Caco-2 (cell line): Measurements from ENCODE around the gene DLG2. TPM values are rescaled to one million over a fixed set of nuclear protein-coding genes. Genes with fewer than 3 reads are reported as not detected.

Experiments
- BruUV-seq: library from RNA; stranded (reverse); fragments of 400-500 nt; replicated peaks from 2 replicates; lab custom pipeline; 2021; lab: Mats Ljungman, UMichigan
- CTCF ChIA-PET: fragments of 300-600 bp; sonication (Branson Sonifier 250); formaldehyde crosslinking; loops from one replicate; lab custom pipeline; 2022; ENCODE audit warnings: antibody characterized with exemption; lab: Charles Lee
- POLR2A ChIA-PET: fragments of 300-600 bp; sonication (Branson Sonifier 250); formaldehyde crosslinking; loops from one replicate; lab custom pipeline; 2022; ENCODE audit warnings: antibody characterized with exemption; lab: Charles Lee
- DNase-seq, 2 experiments: peaks; one replicate each; pipeline versions ENCODE4 v3.0.0 to v3.0.0-alpha.2; 2020 to 2022
- H3K27me3 ChIP-seq: replicated peaks from 2 replicates; pipeline ENCODE4 v1.6.0; 2011; ENCODE audit warnings: low read length; ENCODE audit not compliant: control insufficient read depth, insufficient read depth
- H3K36me3 ChIP-seq: 2 replicates; pipeline ENCODE4 v1.5.1; 2011; ENCODE audit warnings: low read length; ENCODE audit not compliant: control insufficient read depth, insufficient read depth
- H3K4me1 ChIP-seq: fragments of 250-450 bp; sonication (Bioruptor Pico); 2 replicates; pipeline ENCODE4 v1.5.1; 2020; ENCODE audit warnings: mild to moderate bottlenecking
- H3K4me3 ChIP-seq: 2 replicates; pipeline ENCODE4 v1.5.1; 2011; ENCODE audit warnings: low read depth, mild to moderate bottlenecking, control low read depth, low read length
- H3K9me3 ChIP-seq: fragments of 250-450 bp; sonication (Bioruptor Pico); 2 replicates; pipeline ENCODE4 v1.5.1; 2020; ENCODE audit warnings: mild to moderate bottlenecking, moderate library complexity
- H3K27ac Mint-ChIP-seq: one replicate; pipeline ENCODE4 v1.8.0; 2022; ENCODE audit warnings: mixed read lengths; ENCODE audit not compliant: unreplicated experiment
- H3K27me3 Mint-ChIP-seq: one replicate; pipeline ENCODE4 v1.8.0; 2022; ENCODE audit warnings: mixed read lengths; ENCODE audit not compliant: insufficient read depth, unreplicated experiment
- H3K36me3 Mint-ChIP-seq: one replicate; pipeline ENCODE4 v1.8.0; 2022; ENCODE audit warnings: mild to moderate bottlenecking, mixed read lengths; ENCODE audit not compliant: insufficient read depth, unreplicated experiment
- H3K4me1 Mint-ChIP-seq: one replicate; pipeline ENCODE4 v1.8.0; 2022; ENCODE audit warnings: low read depth, mixed read lengths; ENCODE audit not compliant: unreplicated experiment
- H3K4me3 Mint-ChIP-seq: one replicate; pipeline ENCODE4 v1.8.0; 2022; ENCODE audit warnings: mild to moderate bottlenecking, moderate library complexity, mixed read lengths; ENCODE audit not compliant: unreplicated experiment
- H3K9me3 Mint-ChIP-seq: one replicate; pipeline ENCODE4 v1.8.0; 2022; ENCODE audit warnings: mixed read lengths; ENCODE audit not compliant: unreplicated experiment
- intact Hi-C: fragments of 100-400 bp; cut with micrococcal nuclease; formaldehyde crosslinking; loops from one replicate; pipeline ENCODE4 v1.10.0; 2022; ENCODE audit not compliant: unreplicated experiment
- total RNA-seq: library from RNA; stranded (reverse); gene quantifications from 2 replicates; pipeline ENCODE4 v1.2.3, GENCODE V29; 2022
- TF ChIP-seq, protein P1 (sequence below), 2 experiments: fragments of 200-600 bp in 1 of 2; IDR thresholded peaks; 1 replicate in 1 of 2; 2 replicates in 1 of 2; pipeline versions ENCODE4 v1.5.1 to v1.8.0; 2011 to 2022; ENCODE audit warnings: antibody characterized with exemption in 1 of 2, control low read depth in 1 of 2, inconsistent platforms in 1 of 2, low read depth in 1 of 2, low read length in 1 of 2, mild to moderate bottlenecking in 1 of 2, moderate library complexity in 1 of 2; ENCODE audit not compliant: insufficient read depth in 1 of 2, severe bottlenecking in 1 of 2, unreplicated experiment in 1 of 2

The DLG2 gene
- total RNA-seq, 1 experiment from 2014 or later, result 21.6 TPM

DNA sequence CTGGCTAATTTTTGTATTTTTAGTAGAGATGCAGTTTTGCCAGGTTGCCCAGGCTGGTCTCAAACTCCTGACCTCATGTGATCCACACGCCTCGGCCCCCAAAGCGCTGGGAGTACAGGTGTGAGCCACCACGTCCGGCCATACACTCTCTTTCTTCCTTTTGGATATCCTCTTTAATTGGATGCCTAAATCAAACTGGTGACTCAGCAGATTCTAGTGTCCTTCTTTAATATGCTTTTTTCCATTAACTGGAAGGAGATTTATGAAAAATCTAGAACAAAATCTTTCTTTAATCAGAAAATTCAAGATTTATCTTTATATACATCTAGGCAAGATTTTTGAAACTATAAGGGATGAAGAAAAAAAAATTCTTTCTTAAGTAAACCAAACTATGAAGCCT is 1371.7 kb downstream of the DLG2 start:
- intact Hi-C loops, result no loop called here
- peaks cover 5% of the 10 kb centered on the region for H3K27me3 Mint-ChIP-seq
- TF ChIP-seq, protein P1, sequence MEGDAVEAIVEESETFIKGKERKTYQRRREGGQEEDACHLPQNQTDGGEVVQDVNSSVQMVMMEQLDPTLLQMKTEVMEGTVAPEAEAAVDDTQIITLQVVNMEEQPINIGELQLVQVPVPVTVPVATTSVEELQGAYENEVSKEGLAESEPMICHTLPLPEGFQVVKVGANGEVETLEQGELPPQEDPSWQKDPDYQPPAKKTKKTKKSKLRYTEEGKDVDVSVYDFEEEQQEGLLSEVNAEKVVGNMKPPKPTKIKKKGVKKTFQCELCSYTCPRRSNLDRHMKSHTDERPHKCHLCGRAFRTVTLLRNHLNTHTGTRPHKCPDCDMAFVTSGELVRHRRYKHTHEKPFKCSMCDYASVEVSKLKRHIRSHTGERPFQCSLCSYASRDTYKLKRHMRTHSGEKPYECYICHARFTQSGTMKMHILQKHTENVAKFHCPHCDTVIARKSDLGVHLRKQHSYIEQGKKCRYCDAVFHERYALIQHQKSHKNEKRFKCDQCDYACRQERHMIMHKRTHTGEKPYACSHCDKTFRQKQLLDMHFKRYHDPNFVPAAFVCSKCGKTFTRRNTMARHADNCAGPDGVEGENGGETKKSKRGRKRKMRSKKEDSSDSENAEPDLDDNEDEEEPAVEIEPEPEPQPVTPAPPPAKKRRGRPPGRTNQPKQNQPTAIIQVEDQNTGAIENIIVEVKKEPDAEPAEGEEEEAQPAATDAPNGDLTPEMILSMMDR (IDR thresholded peaks at IDR 0.05; ENCODE audit: insufficient read depth in 1 of 2, low read depth in 1 of 2, low read length in 1 of 2, severe bottlenecking in 1 of 2, unreplicated experiment in 1 of 2), result no peak

DNA sequence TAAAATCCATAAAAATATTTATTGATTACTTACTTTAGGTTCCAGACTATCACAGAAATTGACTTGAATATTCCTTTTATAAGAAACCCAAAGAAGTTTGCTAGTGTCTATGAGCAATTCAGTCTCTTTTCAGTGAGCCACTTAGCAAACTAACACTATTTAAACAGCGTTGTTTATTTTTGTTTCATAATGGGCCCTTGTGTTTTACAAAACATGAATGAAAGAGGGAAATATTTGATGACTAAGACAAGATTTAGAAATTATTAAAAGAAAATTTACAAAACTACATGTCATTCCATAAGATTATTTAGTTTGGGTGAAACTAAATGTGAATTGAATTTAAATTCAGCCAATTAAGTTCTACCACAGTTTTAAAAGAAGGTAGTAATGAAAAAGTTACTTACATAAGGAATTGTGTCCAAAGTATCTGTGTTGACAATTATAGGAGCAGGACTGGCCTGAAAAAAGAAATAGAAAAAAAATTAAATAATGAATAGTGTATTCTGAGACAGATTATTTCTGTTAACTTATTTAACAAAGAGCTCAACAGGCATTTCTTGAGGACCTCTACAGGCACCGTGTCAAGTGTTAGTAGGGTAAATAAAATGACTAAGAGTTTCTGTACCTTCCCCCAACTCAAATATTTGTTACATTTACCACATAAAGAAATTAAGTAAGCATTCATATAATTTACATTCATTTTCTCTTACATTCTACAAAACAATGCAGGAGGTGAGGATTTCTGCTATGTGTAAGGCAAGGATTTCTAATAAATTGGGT is 1376.1 kb downstream of the DLG2 start:
- Histone ChIP-seq H3K27me3 (no peaks in the 10 kb centered on the region), H3K36me3 (no peaks in the 10 kb centered on the region), H3K4me1 (no peaks in the 10 kb centered on the region), H3K9me3 (no peaks in the 10 kb centered on the region), H3K4me3 (no peak overlapping the region)
- no peak for DNase-seq
- intact Hi-C loops, result no loop called here
- H3K27me3 Mint-ChIP-seq, result peaks cover 6% of the 10 kb centered on the region
- TF ChIP-seq, protein P1 (IDR thresholded peaks at IDR 0.05; ENCODE audit: insufficient read depth in 1 of 2, low read depth in 1 of 2, low read length in 1 of 2, severe bottlenecking in 1 of 2, unreplicated experiment in 1 of 2), result no peak
- BruUV-seq, result no TSS peak
- no peaks in the 10 kb centered on the region for H3K9me3 Mint-ChIP-seq
- H3K4me1 Mint-ChIP-seq, result no peaks in the 10 kb centered on the region
- CTCF ChIA-PET, result no interaction called here
- no peak overlapping the region for H3K4me3 Mint-ChIP-seq
- no peaks in the 10 kb centered on the region for H3K36me3 Mint-ChIP-seq
- H3K27ac Mint-ChIP-seq, result no peak overlapping the region
- POLR2A ChIA-PET, result no interaction called here

More for the DNA sequence above, 1371.7 kb downstream of the DLG2 start:
- no peaks in the 10 kb centered on the region; the same call in 1 of the 2 replicates for H3K27me3 ChIP-seq
- no peak for DNase-seq
- H3K4me1 ChIP-seq, result no peaks in the 10 kb centered on the region
- H3K4me3 ChIP-seq, result no peak overlapping the region
- ChIA-PET POLR2A (no interaction called here), CTCF (no interaction called here)
- BruUV-seq, result no TSS peak
- Mint-ChIP-seq H3K36me3 (no peaks in the 10 kb centered on the region), H3K4me1 (no peaks in the 10 kb centered on the region), H3K4me3 (no peak overlapping the region), H3K27ac (no peak overlapping the region), H3K9me3 (no peaks in the 10 kb centered on the region)
- no peaks in the 10 kb centered on the region for H3K9me3 ChIP-seq
- no peaks in the 10 kb centered on the region for H3K36me3 ChIP-seq

DNA sequence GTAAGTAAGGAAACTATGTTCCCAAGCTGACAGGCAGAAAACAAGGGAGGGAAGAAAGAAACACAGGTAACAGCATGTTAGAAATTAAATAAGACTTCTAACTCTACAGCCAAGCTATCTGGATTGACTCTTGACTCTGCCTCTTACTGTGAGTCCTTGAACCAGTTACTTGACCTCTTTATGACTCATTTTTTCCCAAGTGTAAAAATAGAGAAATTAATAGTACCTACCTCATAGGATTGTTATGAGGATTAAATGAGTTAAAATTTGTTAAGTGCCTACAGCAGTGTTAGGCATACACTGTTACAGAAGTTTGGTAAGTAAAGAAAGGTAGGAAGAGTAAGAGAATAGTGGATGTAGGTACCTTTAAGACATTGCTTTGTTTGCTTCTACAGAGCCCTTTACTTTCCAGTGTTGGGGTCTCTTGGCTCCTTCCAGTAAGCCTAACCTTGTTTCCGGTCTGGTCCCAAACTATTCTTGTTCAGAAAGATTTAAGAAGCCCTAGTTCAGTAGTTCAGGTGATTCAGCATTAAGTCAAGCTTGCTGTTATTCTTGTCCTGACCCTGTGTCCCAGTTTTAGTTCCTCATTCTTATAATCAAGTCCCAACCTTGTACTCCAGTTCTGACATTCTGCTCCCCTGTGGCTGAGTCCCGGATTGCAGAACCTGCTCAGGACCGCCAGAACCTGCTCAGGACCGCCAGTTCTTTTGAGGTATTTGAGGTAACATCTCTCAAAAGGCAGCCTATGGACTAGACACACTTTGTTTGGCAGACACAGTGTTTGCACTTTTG is 1377.6 kb downstream of the DLG2 start:
- intact Hi-C loops, result no loop called here
- Histone ChIP-seq H3K36me3 (no peaks in the 10 kb centered on the region), H3K27me3 (no peaks in the 10 kb centered on the region), H3K4me3 (no peak overlapping the region), H3K9me3 (no peaks in the 10 kb centered on the region), H3K4me1 (no peaks in the 10 kb centered on the region)
- no peak overlapping the region for H3K4me3 Mint-ChIP-seq
- H3K4me1 Mint-ChIP-seq, result no peaks in the 10 kb centered on the region
- H3K27me3 Mint-ChIP-seq, result peaks cover 3% of the 10 kb centered on the region
- TF ChIP-seq, protein P1 (IDR thresholded peaks at IDR 0.05; ENCODE audit: insufficient read depth in 1 of 2, low read depth in 1 of 2, low read length in 1 of 2, severe bottlenecking in 1 of 2, unreplicated experiment in 1 of 2), result no peak
- H3K9me3 Mint-ChIP-seq, result no peaks in the 10 kb centered on the region
- CTCF ChIA-PET, result no interaction called here
- no TSS peak for BruUV-seq
- no peak for DNase-seq
- no peak overlapping the region for H3K27ac Mint-ChIP-seq
- no peaks in the 10 kb centered on the region for H3K36me3 Mint-ChIP-seq
- POLR2A ChIA-PET, result no interaction called here
